MM.1S (cell line): ENCODE data around the gene FNDC11.

Source experiments
- DNase-seq: peaks from one replicate; pipeline ENCODE4 v3.0.0-alpha.2; 2015
- H2AFZ ChIP-seq: fragments of 300-600 bp; sonication (generic); 2 replicates; pipeline ENCODE4 v1.6.0; 2016; ENCODE audit warnings: antibody characterized with exemption, low read length
- H3F3A ChIP-seq: fragments of 300-600 bp; sonication (generic); 2 replicates; pipeline ENCODE4 v1.6.1; 2016; ENCODE audit warnings: mild to moderate bottlenecking, antibody characterized with exemption, low read length, moderate library complexity, mixed read lengths; ENCODE audit not compliant: insufficient read depth
- H3K27ac ChIP-seq: fragments of 300-600 bp; sonication (generic); 2 replicates; pipeline ENCODE4 v1.5.1; 2016; ENCODE audit warnings: mild to moderate bottlenecking, low read length
- H3K27me3 ChIP-seq: fragments of 300-600 bp; sonication (generic); replicated peaks from 2 replicates; pipeline ENCODE4 v1.6.0; 2016; ENCODE audit warnings: low read length; ENCODE audit not compliant: insufficient read depth
- H3K36me3 ChIP-seq: fragments of 300-600 bp; sonication (generic); replicated peaks from 2 replicates; pipeline ENCODE4 v1.6.1; 2016; ENCODE audit warnings: mild to moderate bottlenecking, low read length, mixed read lengths; ENCODE audit not compliant: insufficient read depth
- H3K4me1 ChIP-seq: fragments of 300-600 bp; sonication (generic); 2 replicates; pipeline ENCODE4 v1.6.1; 2016; ENCODE audit warnings: low read length, mixed read lengths
- H3K4me2 ChIP-seq: fragments of 300-600 bp; sonication (generic); 2 replicates; pipeline ENCODE4 v1.6.0; 2016; ENCODE audit warnings: low read depth, low read length
- H3K4me3 ChIP-seq: fragments of 300-600 bp; sonication (generic); 2 replicates; pipeline ENCODE4 v1.5.1; 2016; ENCODE audit warnings: low read length, mixed read lengths
- H3K79me2 ChIP-seq: fragments of 300-600 bp; sonication (generic); 2 replicates; pipeline ENCODE4 v1.6.1; 2016; ENCODE audit warnings: mixed run types, low read length, mixed read lengths
- H3K9ac ChIP-seq: fragments of 300-600 bp; sonication (generic); 2 replicates; pipeline ENCODE4 v1.6.1; 2016; ENCODE audit warnings: low read length, mixed read lengths
- H3K9me2 ChIP-seq: fragments of 300-600 bp; sonication (generic); replicated peaks from 2 replicates; pipeline ENCODE4 v1.6.1; 2016; ENCODE audit warnings: mild to moderate bottlenecking, low read length, mixed read lengths; ENCODE audit not compliant: insufficient read depth
- H3K9me3 ChIP-seq: fragments of 300-600 bp; sonication (generic); replicated peaks from 2 replicates; pipeline ENCODE4 v1.6.1; 2016; ENCODE audit warnings: mild to moderate bottlenecking, low read length, mixed read lengths; ENCODE audit not compliant: insufficient read depth
- H4K20me1 ChIP-seq: fragments of 300-600 bp; sonication (generic); 2 replicates; pipeline ENCODE4 v1.6.1; 2016; ENCODE audit warnings: mild to moderate bottlenecking, low read length, moderate library complexity, mixed read lengths; ENCODE audit not compliant: insufficient read depth
- EZH2 ChIP-seq: fragments of 300-600 bp; sonication (generic); optimal IDR thresholded peaks from 2 replicates; pipeline ENCODE3; 2017; ENCODE audit warnings: low read depth, mild to moderate bottlenecking, antibody characterized with exemption, low read length, mixed read lengths
- EZH2phosphoT487 ChIP-seq: fragments of 300-600 bp; sonication (generic); IDR thresholded peaks from 2 replicates; pipeline ENCODE4 v1.6.1; 2018; ENCODE audit warnings: antibody characterized with exemption, low read length
- TF ChIP-seq, protein P1 (sequence below): fragments of 300-600 bp; sonication (generic); IDR thresholded peaks from 2 replicates; pipeline ENCODE4 v1.5.1; 2016; ENCODE audit warnings: antibody characterized with exemption, low read length, mixed read lengths

FNDC11 gene

DNA sequence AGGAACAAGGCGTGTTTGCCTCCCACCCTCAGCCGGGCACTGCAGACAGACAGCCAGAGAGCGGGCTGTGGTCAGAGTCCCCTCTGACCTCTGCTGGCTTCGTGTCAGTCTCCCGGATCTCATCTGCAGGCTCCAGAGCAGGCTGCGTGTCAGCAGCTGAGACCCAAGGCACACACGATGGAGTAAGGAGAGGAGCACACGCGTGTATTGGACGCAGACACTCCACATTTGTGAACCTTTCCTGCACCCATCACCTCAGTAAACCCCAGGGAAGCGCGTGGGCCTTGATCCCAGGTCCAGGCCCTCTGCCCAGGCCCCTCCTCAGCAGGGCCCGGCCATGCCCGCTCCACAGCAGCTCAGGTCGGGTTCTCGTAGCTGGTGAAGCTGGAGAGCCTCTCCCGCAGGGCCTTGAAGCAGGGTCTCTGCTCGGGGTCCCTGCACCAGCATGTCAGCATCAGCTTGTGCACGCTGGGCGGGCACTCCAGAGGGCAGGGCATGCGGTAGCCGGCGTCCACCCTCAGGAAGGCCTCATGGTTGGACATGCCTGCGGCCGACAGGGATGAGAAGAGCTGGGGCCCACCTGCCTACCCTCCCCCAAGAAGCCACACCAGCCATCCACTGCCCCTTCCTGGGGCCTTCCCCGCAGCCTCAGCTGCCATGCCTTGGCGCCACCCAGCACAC lies 24.6 kb upstream of the FNDC11 start:
- no peaks in the 10 kb centered on the region for H3K4me1 ChIP-seq
- H3K27me3 ChIP-seq = peaks cover 56% of the 10 kb centered on the region
- no peaks in the 10 kb centered on the region for H3K9me3 ChIP-seq
- no peak overlapping the region for H3K4me2 ChIP-seq
- no peaks in the 10 kb centered on the region for H3K79me2 ChIP-seq
- H3K27ac ChIP-seq = no peak overlapping the region
- no peak overlapping the region for H3K9ac ChIP-seq
- TF ChIP-seq EZH2phosphoT487 (no peak), EZH2 (no peak)
- TF ChIP-seq, protein P1, sequence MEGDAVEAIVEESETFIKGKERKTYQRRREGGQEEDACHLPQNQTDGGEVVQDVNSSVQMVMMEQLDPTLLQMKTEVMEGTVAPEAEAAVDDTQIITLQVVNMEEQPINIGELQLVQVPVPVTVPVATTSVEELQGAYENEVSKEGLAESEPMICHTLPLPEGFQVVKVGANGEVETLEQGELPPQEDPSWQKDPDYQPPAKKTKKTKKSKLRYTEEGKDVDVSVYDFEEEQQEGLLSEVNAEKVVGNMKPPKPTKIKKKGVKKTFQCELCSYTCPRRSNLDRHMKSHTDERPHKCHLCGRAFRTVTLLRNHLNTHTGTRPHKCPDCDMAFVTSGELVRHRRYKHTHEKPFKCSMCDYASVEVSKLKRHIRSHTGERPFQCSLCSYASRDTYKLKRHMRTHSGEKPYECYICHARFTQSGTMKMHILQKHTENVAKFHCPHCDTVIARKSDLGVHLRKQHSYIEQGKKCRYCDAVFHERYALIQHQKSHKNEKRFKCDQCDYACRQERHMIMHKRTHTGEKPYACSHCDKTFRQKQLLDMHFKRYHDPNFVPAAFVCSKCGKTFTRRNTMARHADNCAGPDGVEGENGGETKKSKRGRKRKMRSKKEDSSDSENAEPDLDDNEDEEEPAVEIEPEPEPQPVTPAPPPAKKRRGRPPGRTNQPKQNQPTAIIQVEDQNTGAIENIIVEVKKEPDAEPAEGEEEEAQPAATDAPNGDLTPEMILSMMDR = no peak
- no peaks in the 10 kb centered on the region for H3K9me2 ChIP-seq
- no peaks in the 10 kb centered on the region for H3K36me3 ChIP-seq
- H4K20me1 ChIP-seq = no peaks in the 10 kb centered on the region
- no peak overlapping the region for H3K4me3 ChIP-seq
- H2AFZ ChIP-seq = no peak overlapping the region
- no peak for DNase-seq
- peaks cover 7% of the 10 kb centered on the region for H3F3A ChIP-seq

DNA sequence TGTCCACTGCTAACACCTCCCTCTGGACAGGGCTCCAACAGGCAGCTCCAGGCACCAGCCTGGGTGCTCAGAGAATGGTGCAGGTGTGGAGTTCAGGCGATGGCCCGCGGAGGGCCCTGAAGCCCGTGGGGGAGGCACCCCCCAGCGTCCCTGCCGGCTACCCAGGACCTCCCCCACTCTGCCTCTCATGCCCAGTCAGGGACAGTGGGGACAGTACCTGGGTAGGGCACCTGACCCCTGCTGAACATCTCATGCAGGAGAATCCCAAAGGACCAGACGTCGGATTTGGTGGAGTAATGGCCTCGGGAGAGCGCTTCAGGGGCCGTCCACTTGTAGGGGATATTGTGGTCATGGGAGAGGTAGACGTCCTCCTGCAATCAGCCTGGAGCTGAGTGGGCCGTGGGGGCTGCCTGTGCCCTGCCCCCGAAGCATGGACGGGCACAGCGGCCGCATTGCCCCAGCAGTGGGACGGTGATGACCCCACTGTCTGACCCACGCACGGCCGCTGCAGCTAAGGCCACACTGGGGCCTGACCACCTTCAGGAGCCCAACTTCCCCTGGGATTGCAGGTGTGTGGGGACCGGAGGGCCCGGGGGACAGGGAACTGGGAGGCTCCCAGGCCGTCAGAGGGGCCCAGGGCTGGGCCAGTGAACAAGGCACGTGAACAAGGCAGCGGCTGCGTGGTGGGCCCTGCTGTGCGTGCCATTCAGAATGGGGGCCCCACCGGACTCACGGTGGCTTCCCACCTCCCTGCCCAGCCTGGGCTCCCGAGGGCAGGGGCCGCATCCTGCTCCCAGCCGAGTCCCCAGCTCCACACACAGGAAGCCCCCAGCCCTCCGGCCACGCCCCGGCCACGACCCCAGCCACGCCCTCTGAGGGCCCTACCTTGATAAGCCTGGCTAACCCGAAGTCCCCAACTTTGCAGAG lies 23.8 kb upstream of the FNDC11 start:
- Histone ChIP-seq H3F3A (peaks cover 3% of the 10 kb centered on the region; the same call in 1 of the 2 replicates), H3K27me3 (peaks cover 56% of the 10 kb centered on the region), H2AFZ (no peak overlapping the region), H3K4me1 (no peaks in the 10 kb centered on the region), H3K27ac (no peak overlapping the region), H3K4me3 (no peak overlapping the region), H3K36me3 (no peaks in the 10 kb centered on the region), H3K9me3 (no peaks in the 10 kb centered on the region), H4K20me1 (no peaks in the 10 kb centered on the region), H3K9ac (no peak overlapping the region), H3K9me2 (no peaks in the 10 kb centered on the region), H3K4me2 (no peak overlapping the region), H3K79me2 (no peaks in the 10 kb centered on the region)
- TF ChIP-seq EZH2 (no peak), EZH2phosphoT487 (no peak)
- TF ChIP-seq, protein P1 = no peak
- no peak for DNase-seq

DNA sequence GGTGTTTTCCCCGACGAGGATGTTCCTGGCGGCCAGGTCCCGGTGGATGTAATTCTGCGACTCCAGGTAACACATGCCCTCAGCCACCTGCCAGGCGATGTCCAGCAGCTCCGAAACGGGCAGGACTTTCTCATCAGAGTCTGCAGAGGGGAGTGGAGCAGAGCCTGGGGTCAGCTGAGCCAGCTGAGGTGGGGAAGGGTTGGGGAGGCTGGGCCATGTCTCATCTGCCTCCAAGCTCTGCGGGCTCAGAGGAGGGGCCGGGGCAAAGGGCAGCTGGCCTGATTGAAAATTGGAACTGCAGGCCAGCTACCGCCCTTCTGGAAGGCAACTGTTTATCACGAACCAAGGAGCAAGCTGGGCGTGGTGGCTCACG lies 23.2 kb upstream of the FNDC11 start:
- no peak overlapping the region for H2AFZ ChIP-seq
- TF ChIP-seq EZH2 (no peak), EZH2phosphoT487 (no peak)
- TF ChIP-seq, protein P1 = no peak
- H3K9ac ChIP-seq = no peak overlapping the region
- no peak overlapping the region for H3K4me3 ChIP-seq
- no peaks in the 10 kb centered on the region for H3K79me2 ChIP-seq
- H3K9me2 ChIP-seq = no peaks in the 10 kb centered on the region
- H3K27me3 ChIP-seq = peaks cover 56% of the 10 kb centered on the region
- no peak overlapping the region for H3K27ac ChIP-seq
- no peaks in the 10 kb centered on the region for H3K4me1 ChIP-seq
- H4K20me1 ChIP-seq = no peaks in the 10 kb centered on the region
- no peak for DNase-seq
- no peaks in the 10 kb centered on the region for H3K9me3 ChIP-seq
- H3K4me2 ChIP-seq = no peak overlapping the region
- no peaks in the 10 kb centered on the region for H3K36me3 ChIP-seq
- H3F3A ChIP-seq = no peaks in the 10 kb centered on the region; the same call in 1 of the 2 replicates
